ENCODE results near the gene ZNF318.

- TF ChIP-seq GATA2 (IDR thresholded peaks at IDR 0.05; ENCODE audit: low read depth, low read length) = no peak
- TF ChIP-seq GATA3 (IDR thresholded peaks at IDR 0.05; ENCODE audit: low read depth, low read length) = no peak
Measured at GRCh38 chr6:43401730-43402129, 32.3 kb upstream of the ZNF318 start.
